Small intestine (tissue), 7 donors: ENCODE results near the gene FOSL2. TPM values are rescaled to one million over a fixed set of nuclear protein-coding genes. Genes with fewer than 3 reads are reported as not detected.

Experiments
- DNase-seq, 2 donors: peaks; one replicate each; pipeline versions ENCODE4 v3.0.0 to v3.0.0-alpha.2; 2013
- FAIRE-seq: peaks from 2 replicates; lab custom pipeline; 2012; peaks lifted over from hg19 to GRCh38; lab: Jason Lieb, UNC
- H3K27ac ChIP-seq, 3 donors: one replicate each; pipeline ENCODE4 v1.5.1; 2013; ENCODE audit warnings: low read length in 2 of 3, mild to moderate bottlenecking in 2 of 3, control low read depth in 1 of 3, inconsistent platforms in 1 of 3, low read depth in 1 of 3, moderate library complexity in 1 of 3
- H3K27me3 ChIP-seq, 3 donors: one replicate each; pipeline ENCODE4 v1.6.1; 2013; ENCODE audit warnings: low read length in 3 of 3, inconsistent platforms in 1 of 3; ENCODE audit not compliant: control insufficient read depth in 3 of 3, insufficient read depth in 3 of 3
- H3K36me3 ChIP-seq, 3 donors: one replicate each; pipeline ENCODE4 v1.6.1; 2013; ENCODE audit warnings: low read length in 3 of 3, inconsistent platforms in 1 of 3, low read depth in 1 of 3, mild to moderate bottlenecking in 1 of 3, moderate library complexity in 1 of 3; ENCODE audit not compliant: control insufficient read depth in 3 of 3, insufficient read depth in 2 of 3
- H3K4me1 ChIP-seq, 3 donors: one replicate each; pipeline ENCODE4 v1.6.1; 2013; ENCODE audit warnings: low read length in 2 of 3, inconsistent platforms in 1 of 3, low read depth in 1 of 3, mild to moderate bottlenecking in 1 of 3, moderate library complexity in 1 of 3; ENCODE audit not compliant: control insufficient read depth in 3 of 3, insufficient read depth in 2 of 3
- H3K4me3 ChIP-seq, 3 donors: one replicate each; pipeline ENCODE4 v1.5.1; 2013; ENCODE audit warnings: low read length in 3 of 3, control low read depth in 1 of 3, inconsistent platforms in 1 of 3, low read depth in 1 of 3, mild to moderate bottlenecking in 1 of 3, moderate library complexity in 1 of 3
- H3K9me3 ChIP-seq, 2 donors: one replicate each; pipeline ENCODE4 v1.6.1; 2013; ENCODE audit warnings: low read depth in 1 of 2, low read length in 1 of 2; ENCODE audit not compliant: control insufficient read depth in 2 of 2, insufficient read depth in 1 of 2
- WGBS, 3 donors: extraction: QIAGEN DNeasy Blood & Tissue Kit; methylation state at CpG; one replicate each; pipeline ENCODE4 v1.1.7; 2013; 5-methylcytosine and 5-hydroxymethylcytosine counted together
- polyA plus RNA-seq, 4 donors: library from polyadenylated mRNA; stranded (reverse) in 3 of 4; unstranded in 1 of 4; fragments of 200-250 nt in 3 of 4; fragments of 120-200 nt in 1 of 4; gene quantifications; one replicate each; pipeline versions ENCODE4 v1.2.1 to v1.2.3, GENCODE V29; 2013
- donor health status: healthy with polysubstance abuse.
- donor health status: control.
- donor health status: control.
- donor health status: Bipolar disorder and iron deficiency.
- donor health status: healthy.

FOSL2 gene
- polyA plus RNA-seq, 4 donors: 29.2 to 82.6 (median 40.7) TPM

DNA sequence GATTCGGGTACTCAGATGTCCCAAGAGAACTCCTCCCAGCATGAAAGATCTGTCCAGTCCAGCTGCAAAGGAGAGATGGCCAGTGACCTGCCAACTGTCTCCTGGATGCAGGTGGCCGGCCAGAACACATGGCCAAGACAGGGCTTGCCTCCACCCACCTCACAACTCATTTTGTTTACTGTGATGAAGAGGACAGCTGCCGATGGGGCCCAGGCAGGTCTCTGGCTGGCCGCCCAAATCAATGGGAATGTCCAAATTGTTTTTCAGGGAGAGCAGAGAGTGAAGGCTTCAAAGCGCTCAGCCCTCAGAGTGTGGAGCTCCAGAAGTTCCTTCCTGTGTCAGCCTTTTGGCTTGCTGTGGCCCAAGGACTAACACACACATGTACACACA, 41.9 kb downstream of the FOSL2 start:
- Histone ChIP-seq H3K27me3 (no peaks in the 10 kb centered on the region), H3K4me1 (peaks cover 5 to 20% (median 7%) of the 10 kb centered on the region in 3 donors), H3K36me3 (no peaks in the 10 kb centered on the region), H3K27ac (no peak overlapping the region), H3K9me3 (peaks cover 0 to 14% of the 10 kb centered on the region in 2 donors), H3K4me3 (no peak overlapping the region)
- WGBS, 3 donors: 53 to 70% (median 68%) methylated on average over 5 of the region's 5 CpGs
- FAIRE-seq (no peak), DNase-seq (no peak)

GRCh38 chr2:28435241-28435640, 42.6 kb downstream of the FOSL2 start:
- H3K9me3 ChIP-seq: peaks cover 0 to 14% of the 10 kb centered on the region in 2 donors
- DNase-seq (no peak), FAIRE-seq (no peak)
- no peaks in the 10 kb centered on the region for H3K27me3 ChIP-seq
- no peak overlapping the region for H3K4me3 ChIP-seq
- WGBS, 3 donors: 80 to 85% (median 85%) methylated on average over 4 of the region's 4 CpGs
- peak overlapping the region in 2 of 3 donors; percentile 46 to 52 for H3K27ac ChIP-seq
- no peaks in the 10 kb centered on the region for H3K36me3 ChIP-seq
- peaks cover 5 to 20% (median 7%) of the 10 kb centered on the region in 3 donors for H3K4me1 ChIP-seq

DNA sequence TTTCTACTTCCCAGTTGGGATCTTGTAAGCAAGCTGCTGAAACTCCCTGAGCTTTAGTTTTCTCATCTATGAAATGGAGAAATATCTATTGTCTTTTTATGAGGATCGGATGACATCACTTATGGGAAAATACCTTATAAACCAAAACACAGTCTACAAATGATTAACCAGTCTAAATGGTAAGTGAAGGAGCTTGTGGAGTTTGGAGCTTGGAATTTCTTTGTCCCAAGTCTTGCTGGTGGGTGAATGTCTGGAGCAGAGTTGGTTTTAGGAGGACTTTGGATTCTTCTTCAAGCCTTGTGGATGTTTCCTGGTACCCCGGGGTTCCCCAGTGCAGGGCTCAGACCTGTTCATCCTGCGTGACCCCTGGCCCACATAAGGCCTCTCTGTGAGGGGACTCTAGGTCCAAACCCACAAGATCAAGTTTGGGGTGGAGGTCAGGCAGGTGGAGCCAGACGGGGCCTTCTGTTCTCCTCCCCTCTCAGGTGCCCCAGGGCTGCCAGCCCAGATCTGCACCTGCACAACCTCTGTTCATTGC, 43.2 kb downstream of the FOSL2 start:
- FAIRE-seq (no peak), DNase-seq (peak; percentile 62 to 67)
- Histone ChIP-seq H3K36me3 (no peaks in the 10 kb centered on the region), H3K27ac (peak overlapping the region in 2 of 3 donors; percentile 46 to 82), H3K4me1 (peaks cover 5 to 20% (median 7%) of the 10 kb centered on the region in 3 donors), H3K27me3 (no peaks in the 10 kb centered on the region), H3K4me3 (no peak overlapping the region), H3K9me3 (peaks cover 0 to 14% of the 10 kb centered on the region in 2 donors)
- 21 to 69% (median 36%) methylated on average over 4 of the region's 4 CpGs for WGBS, 3 donors

- peak; percentile 67 to 74 for DNase-seq
- no peaks in the 10 kb centered on the region for H3K27me3 ChIP-seq
- H3K36me3 ChIP-seq: no peaks in the 10 kb centered on the region
- WGBS, 3 donors: 22 to 63% (median 44%) methylated on average over 17 of the region's 17 CpGs
- no peak overlapping the region for H3K4me3 ChIP-seq
- no peak for FAIRE-seq
- H3K4me1 ChIP-seq: peaks cover 5 to 20% (median 7%) of the 10 kb centered on the region in 3 donors
- H3K27ac ChIP-seq: peak overlapping the region in 2 of 3 donors; percentile 46 to 82
- H3K9me3 ChIP-seq: peaks cover 0 to 14% of the 10 kb centered on the region in 2 donors
Measured at GRCh38 chr2:28436525-28437051, 43.9 kb downstream of the FOSL2 start.

DNA sequence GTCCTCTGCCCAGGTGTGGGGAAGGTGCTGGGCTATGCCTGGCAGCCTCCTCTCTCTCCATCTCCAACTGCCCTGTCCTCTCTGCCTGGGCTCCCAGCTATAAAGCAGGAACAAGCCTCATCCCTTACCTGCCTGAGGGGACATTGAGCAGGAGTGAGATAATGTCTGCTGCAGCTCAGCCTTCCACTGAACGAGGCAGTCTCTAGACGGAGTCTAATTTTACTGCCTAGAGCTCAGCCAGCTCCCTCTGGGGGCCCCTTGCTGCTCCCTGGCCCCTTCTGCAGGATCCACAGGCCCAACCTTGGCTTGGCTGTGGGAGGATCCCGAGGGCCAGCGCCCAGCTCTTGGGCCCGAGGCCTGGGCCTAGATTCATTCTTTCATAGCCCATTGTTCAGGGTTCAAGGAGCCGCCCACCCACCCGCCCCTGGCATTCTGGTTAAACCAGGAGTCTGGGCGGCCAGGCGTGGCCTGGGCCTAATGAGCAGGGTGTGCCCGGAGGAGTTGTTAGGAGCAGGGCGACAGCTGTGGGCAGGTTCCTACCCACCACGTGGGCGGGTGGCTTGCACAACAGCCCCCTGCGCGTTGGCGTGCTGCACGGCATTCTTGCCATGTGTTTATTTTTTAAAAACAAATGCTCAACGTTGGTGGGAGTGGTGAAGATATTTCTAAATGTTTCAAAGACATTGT, 44.6 kb downstream of the FOSL2 start:
- WGBS, 3 donors: 11 to 63% (median 34%) methylated on average over 18 of the region's 18 CpGs

DNA sequence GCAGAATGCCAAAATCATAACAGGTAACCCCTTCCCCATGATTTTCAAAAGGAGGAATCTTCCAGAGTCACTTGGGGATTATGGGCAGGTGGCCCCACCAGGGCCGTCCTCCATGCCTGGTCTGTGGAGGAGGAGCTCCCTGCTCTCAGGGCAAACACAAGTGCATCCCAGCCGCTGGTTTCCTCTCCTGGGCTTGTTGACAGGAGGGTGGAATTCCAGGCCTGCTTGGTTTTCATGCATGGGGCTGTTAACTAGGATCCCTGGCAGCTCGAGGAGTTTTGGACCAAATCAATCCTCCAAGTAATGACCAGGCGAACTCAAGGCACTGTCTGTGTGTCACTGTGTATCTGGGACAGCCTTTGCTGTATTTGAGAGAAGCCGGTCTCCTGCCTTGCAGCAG, 45.3 kb downstream of the FOSL2 start:
- DNase-seq (no peak), FAIRE-seq (no peak)
- WGBS, 3 donors: 69 to 84% (median 78%) methylated on average over 5 of the region's 5 CpGs
- H3K27me3 ChIP-seq: no peaks in the 10 kb centered on the region
- peaks cover 5 to 20% (median 7%) of the 10 kb centered on the region in 3 donors for H3K4me1 ChIP-seq
- peaks cover 0 to 14% of the 10 kb centered on the region in 2 donors for H3K9me3 ChIP-seq
- H3K27ac ChIP-seq: no peak overlapping the region
- H3K36me3 ChIP-seq: no peaks in the 10 kb centered on the region
- no peak overlapping the region for H3K4me3 ChIP-seq

More for the DNA sequence above, 44.6 kb downstream of the FOSL2 start:
- H3K9me3 ChIP-seq: peaks cover 0 to 14% of the 10 kb centered on the region in 2 donors
- H3K27ac ChIP-seq: peak overlapping the region; percentile 6 to 82 (median 46)
- no peaks in the 10 kb centered on the region for H3K36me3 ChIP-seq
- H3K4me1 ChIP-seq: peaks cover 5 to 20% (median 7%) of the 10 kb centered on the region in 3 donors
- no peak overlapping the region for H3K4me3 ChIP-seq
- no peaks in the 10 kb centered on the region for H3K27me3 ChIP-seq
- DNase-seq: peak; percentile 64 to 78
- no peak for FAIRE-seq

GRCh38 chr2:28438532-28439063, 45.9 kb downstream of the FOSL2 start:
- FAIRE-seq (no peak), DNase-seq (no peak)
- Histone ChIP-seq H3K9me3 (peaks cover 0 to 8% of the 10 kb centered on the region in 2 donors), H3K4me3 (no peak overlapping the region), H3K4me1 (peaks cover 5 to 20% (median 7%) of the 10 kb centered on the region in 3 donors), H3K36me3 (no peaks in the 10 kb centered on the region), H3K27ac (no peak overlapping the region), H3K27me3 (no peaks in the 10 kb centered on the region)
- WGBS, 3 donors: 86 to 90% (median 87%) methylated on average over 13 of the region's 13 CpGs

DNA sequence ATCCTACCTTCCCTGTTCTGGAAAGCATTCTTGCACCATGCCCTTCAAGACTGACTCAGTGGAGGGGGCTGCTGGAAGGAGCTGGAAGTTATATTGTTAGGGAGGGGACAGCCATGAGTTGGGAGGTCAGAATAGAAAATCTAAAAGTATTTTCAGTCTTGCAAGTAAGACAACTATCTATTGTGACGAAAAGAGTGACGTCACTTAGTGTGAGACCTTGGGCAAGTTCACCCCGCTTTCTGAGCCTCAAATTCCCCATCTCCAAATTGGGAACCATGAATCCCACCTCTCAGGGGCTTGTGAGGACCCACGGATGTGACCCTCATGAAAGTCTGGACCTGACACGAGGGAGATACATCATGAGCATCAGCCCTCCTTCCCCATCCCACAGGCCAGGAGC, 46.5 kb downstream of the FOSL2 start:
- H3K36me3 ChIP-seq: no peaks in the 10 kb centered on the region
- peaks cover 5 to 20% (median 7%) of the 10 kb centered on the region in 3 donors for H3K4me1 ChIP-seq
- no peak overlapping the region for H3K27ac ChIP-seq
- 89 to 94% (median 92%) methylated on average over 5 of the region's 5 CpGs for WGBS, 3 donors
- peaks cover 0 to 3% of the 10 kb centered on the region in 2 donors for H3K9me3 ChIP-seq
- H3K4me3 ChIP-seq: no peak overlapping the region
- no peak for FAIRE-seq
- no peaks in the 10 kb centered on the region for H3K27me3 ChIP-seq
- no peak for DNase-seq
